ENCODE data around the gene ALK. TPM values are rescaled to one million over a fixed set of nuclear protein-coding genes. Genes with fewer than 3 reads are reported as not detected.

The ALK gene
- total RNA-seq, 4 donors from 2014 or later, result 0.32 to 0.42 TPM; not detected in 2

GRCh38 chr2:29618024-29618423 lies 303.4 kb downstream of the ALK start:
- Histone ChIP-seq H3K4me3 (no peak overlapping the region), H3K27me3 (peaks cover 5% of the 10 kb centered on the region), H3K36me3 (no peaks in the 10 kb centered on the region), H3K27ac (no peak overlapping the region), H3K4me1 (no peaks in the 10 kb centered on the region), H3K9me3 (no peaks in the 10 kb centered on the region)
- WGBS, result 72% methylated on average over 2 of the region's 2 CpGs
- TF ChIP-seq, protein P1, sequence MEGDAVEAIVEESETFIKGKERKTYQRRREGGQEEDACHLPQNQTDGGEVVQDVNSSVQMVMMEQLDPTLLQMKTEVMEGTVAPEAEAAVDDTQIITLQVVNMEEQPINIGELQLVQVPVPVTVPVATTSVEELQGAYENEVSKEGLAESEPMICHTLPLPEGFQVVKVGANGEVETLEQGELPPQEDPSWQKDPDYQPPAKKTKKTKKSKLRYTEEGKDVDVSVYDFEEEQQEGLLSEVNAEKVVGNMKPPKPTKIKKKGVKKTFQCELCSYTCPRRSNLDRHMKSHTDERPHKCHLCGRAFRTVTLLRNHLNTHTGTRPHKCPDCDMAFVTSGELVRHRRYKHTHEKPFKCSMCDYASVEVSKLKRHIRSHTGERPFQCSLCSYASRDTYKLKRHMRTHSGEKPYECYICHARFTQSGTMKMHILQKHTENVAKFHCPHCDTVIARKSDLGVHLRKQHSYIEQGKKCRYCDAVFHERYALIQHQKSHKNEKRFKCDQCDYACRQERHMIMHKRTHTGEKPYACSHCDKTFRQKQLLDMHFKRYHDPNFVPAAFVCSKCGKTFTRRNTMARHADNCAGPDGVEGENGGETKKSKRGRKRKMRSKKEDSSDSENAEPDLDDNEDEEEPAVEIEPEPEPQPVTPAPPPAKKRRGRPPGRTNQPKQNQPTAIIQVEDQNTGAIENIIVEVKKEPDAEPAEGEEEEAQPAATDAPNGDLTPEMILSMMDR (IDR thresholded peaks at IDR 0.05), result no peak
- TF ChIP-seq POLR2A (IDR thresholded peaks at IDR 0.05), result no peak
- no peak for TF ChIP-seq POLR2AphosphoS5 (IDR thresholded peaks at IDR 0.05)
- TF ChIP-seq EP300 (IDR thresholded peaks at IDR 0.05), result no peak
- DNase-seq (ENCODE audit: low spot score in 2 of 2), result no peak

- DNase-seq (ENCODE audit: low spot score in 2 of 2), result no peak
- Histone ChIP-seq H3K9me3 (no peaks in the 10 kb centered on the region), H3K4me1 (no peaks in the 10 kb centered on the region), H3K36me3 (no peaks in the 10 kb centered on the region), H3K27me3 (peaks cover 5% of the 10 kb centered on the region), H3K4me3 (no peak overlapping the region), H3K27ac (no peak overlapping the region)
- TF ChIP-seq, protein P1 (IDR thresholded peaks at IDR 0.05), result no peak
- TF ChIP-seq POLR2A (IDR thresholded peaks at IDR 0.05) (no peak), POLR2AphosphoS5 (IDR thresholded peaks at IDR 0.05) (no peak), EP300 (IDR thresholded peaks at IDR 0.05) (no peak)
- 78% methylated on average over 3 of the region's 3 CpGs for WGBS
These were observed 304.0 kb downstream of the ALK start for GRCh38 chr2:29617351-29617750.

DNA sequence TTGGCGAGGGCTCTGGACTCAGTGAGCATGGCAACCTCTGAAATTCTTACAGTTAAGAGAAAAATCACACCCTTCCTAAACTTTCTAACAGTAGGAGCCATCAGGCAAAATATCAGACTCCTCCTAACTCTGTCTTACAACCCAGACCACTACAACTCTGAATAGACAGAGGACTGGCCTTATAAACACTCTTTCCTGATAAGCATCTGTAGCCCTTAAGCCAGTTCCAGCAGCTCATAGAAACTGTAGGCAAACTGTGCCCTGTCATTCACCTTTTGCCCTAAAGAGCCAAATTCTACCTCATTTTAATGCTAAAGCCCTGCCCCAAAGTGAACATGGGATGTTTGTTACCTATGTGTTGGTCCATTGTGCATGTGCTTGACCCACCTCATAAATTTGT lies 304.8 kb downstream of the ALK start:
- H3K27me3 ChIP-seq, result peaks cover 5% of the 10 kb centered on the region
- no peaks in the 10 kb centered on the region for H3K9me3 ChIP-seq
- TF ChIP-seq POLR2A (IDR thresholded peaks at IDR 0.05) (no peak), EP300 (IDR thresholded peaks at IDR 0.05) (no peak)
- TF ChIP-seq, protein P1 (IDR thresholded peaks at IDR 0.05), result no peak
- no peaks in the 10 kb centered on the region for H3K4me1 ChIP-seq
- H3K36me3 ChIP-seq, result no peaks in the 10 kb centered on the region
- H3K4me3 ChIP-seq, result no peak overlapping the region
- 100% methylated on average over 1 of the region's 1 CpG for WGBS
- H3K27ac ChIP-seq, result no peak overlapping the region
- DNase-seq (ENCODE audit: low spot score in 2 of 2), result no peak

- WGBS, result 82% methylated on average over 6 of the region's 6 CpGs
These were observed 305.5 kb downstream of the ALK start for GRCh38 chr2:29615841-29616240.

DNA sequence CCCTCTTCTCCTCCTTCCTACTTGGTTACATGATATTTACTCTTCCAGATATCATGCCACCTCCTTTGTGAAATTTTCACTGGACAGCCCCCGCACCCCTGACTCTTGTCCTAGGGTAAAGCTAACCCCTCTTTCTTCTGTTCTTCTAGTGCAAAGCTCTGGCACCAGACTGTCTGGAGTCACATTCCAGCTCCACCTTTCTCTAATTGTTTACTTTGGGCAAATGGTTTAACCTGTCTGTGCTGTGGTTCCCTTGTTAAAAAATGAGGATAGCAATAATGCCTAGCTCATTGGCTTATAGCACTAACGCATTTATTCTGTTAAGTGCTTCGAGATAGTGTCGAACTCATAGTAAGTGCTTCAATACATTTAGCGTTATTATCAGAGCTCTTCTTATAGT lies 306.2 kb downstream of the ALK start:
- WGBS, result 96% methylated on average over 5 of the region's 5 CpGs
- no peak for DNase-seq (ENCODE audit: low spot score in 2 of 2)
- H3K27ac ChIP-seq, result no peak overlapping the region

More at GRCh38 chr2:29615841-29616240, 305.5 kb downstream of the ALK start:
- Histone ChIP-seq H3K4me1 (no peaks in the 10 kb centered on the region), H3K36me3 (no peaks in the 10 kb centered on the region), H3K27ac (no peak overlapping the region), H3K9me3 (no peaks in the 10 kb centered on the region), H3K27me3 (peaks cover 5% of the 10 kb centered on the region), H3K4me3 (no peak overlapping the region)
- no peak for TF ChIP-seq POLR2AphosphoS5 (IDR thresholded peaks at IDR 0.05)
- TF ChIP-seq, protein P1 (IDR thresholded peaks at IDR 0.05), result no peak
- TF ChIP-seq EP300 (IDR thresholded peaks at IDR 0.05), result no peak
- no peak for TF ChIP-seq POLR2A (IDR thresholded peaks at IDR 0.05)
- DNase-seq (ENCODE audit: low spot score in 2 of 2), result no peak

More for the DNA sequence above, 306.2 kb downstream of the ALK start:
- Histone ChIP-seq H3K4me1 (no peaks in the 10 kb centered on the region), H3K27me3 (peaks cover 5% of the 10 kb centered on the region), H3K4me3 (no peak overlapping the region), H3K9me3 (no peaks in the 10 kb centered on the region), H3K36me3 (no peaks in the 10 kb centered on the region)
- TF ChIP-seq POLR2AphosphoS5 (IDR thresholded peaks at IDR 0.05) (no peak), EP300 (IDR thresholded peaks at IDR 0.05) (no peak), POLR2A (IDR thresholded peaks at IDR 0.05) (no peak)
- TF ChIP-seq, protein P1 (IDR thresholded peaks at IDR 0.05), result no peak
